HepG2 (cell line): ENCODE measurements around the gene ZNF500. TPM values are rescaled to one million over a fixed set of nuclear protein-coding genes. Genes with fewer than 3 reads are reported as not detected.

Source experiments
- ASH2L ChIP-seq: fragments of 300-600, 200-600 bp; sonication (generic); IDR thresholded peaks from 2 replicates; pipeline ENCODE4 v1.7.0; 2017; ENCODE audit warnings: low read depth, mild to moderate bottlenecking, moderate library complexity, mixed read lengths, low read length; ENCODE audit not compliant: insufficient read length
- CREB1 ChIP-seq, 2 experiments: fragments of 450-650 bp in 1 of 2; IDR thresholded peaks; 2 replicates each; pipeline ENCODE4 v1.6.1; 2016 to 2017; ENCODE audit warnings: control low read depth in 1 of 2, mild to moderate bottlenecking in 1 of 2, missing compliant biosample characterization in 1 of 2, missing genetic modification characterization in 1 of 2
- FLYWCH1 ChIP-seq: sonication (generic); formaldehyde crosslinking; IDR thresholded peaks from 2 replicates; pipeline ENCODE4 v1.8.1; 2023; ENCODE audit warnings: mild to moderate bottlenecking, missing genetic modification reagents
- FOXK2 ChIP-seq: fragments of 450-650 bp; IDR thresholded peaks from 2 replicates; pipeline ENCODE4 v1.6.1; 2016
- FOXM1 ChIP-seq: sonication (generic); formaldehyde crosslinking; IDR thresholded peaks from 2 replicates; pipeline ENCODE4 v1.5.0; 2020; ENCODE audit warnings: missing genetic modification reagents
- NR3C1 ChIP-seq: sonication (generic); formaldehyde crosslinking; IDR thresholded peaks from 2 replicates; pipeline ENCODE4 v1.4.0; 2020; ENCODE audit warnings: missing genetic modification reagents
- SMAD1 ChIP-seq: sonication (generic); formaldehyde crosslinking; IDR thresholded peaks from 2 replicates; pipeline ENCODE4 v1.4.0; 2020; ENCODE audit warnings: missing genetic modification reagents, low read depth, mild to moderate bottlenecking, borderline replicate concordance
- UBTF ChIP-seq: sonication (generic); formaldehyde crosslinking; IDR thresholded peaks from 2 replicates; pipeline ENCODE4 v1.4.0; 2020; ENCODE audit warnings: mild to moderate bottlenecking, missing genetic modification reagents
- YEATS4 ChIP-seq: sonication (generic); formaldehyde crosslinking; IDR thresholded peaks from 2 replicates; pipeline ENCODE4 v1.4.0; 2020; ENCODE audit warnings: missing genetic modification reagents, borderline replicate concordance
- ZC3H4 ChIP-seq: sonication (generic); formaldehyde crosslinking; IDR thresholded peaks from 2 replicates; pipeline ENCODE4 v1.4.0; 2020; ENCODE audit warnings: missing genetic modification reagents, borderline replicate concordance
- ZFP36L2 ChIP-seq: sonication (generic); formaldehyde crosslinking; IDR thresholded peaks from 2 replicates; pipeline ENCODE4 v1.4.0; 2020; ENCODE audit warnings: missing genetic modification reagents
- ZNF564 ChIP-seq: sonication (generic); formaldehyde crosslinking; IDR thresholded peaks from 2 replicates; pipeline ENCODE4 v1.8.1; 2023; ENCODE audit warnings: mild to moderate bottlenecking, missing genetic modification reagents
- ZXDC ChIP-seq: sonication (generic); formaldehyde crosslinking; IDR thresholded peaks from 2 replicates; pipeline ENCODE4 v1.5.0; 2020; ENCODE audit warnings: mild to moderate bottlenecking, missing genetic modification reagents
- polyA plus RNA-seq, 8 experiments: library from polyadenylated mRNA; depleted of rRNA in 3 of 8; stranded (reverse) in 7 of 8; unstranded in 1 of 8; fragments of >200 nt; fragmentation: Illumina TruSeq in 4 of 8; extraction: Trizol in 4 of 8; gene quantifications; 2 replicates each; pipeline versions ENCODE4 v1.2.1 to v1.2.3, GENCODE V29; 2011 to 2016; ENCODE audit warnings: low read depth in 4 of 8, missing spikeins in 1 of 8, mixed read lengths in 1 of 8; ENCODE audit not compliant: insufficient read depth in 1 of 8
- total RNA-seq, 5 experiments: library from RNA; depleted of rRNA; stranded (reverse); fragments of >200 nt; fragmentation: Illumina TruSeq; extraction: Trizol; gene quantifications; 2 replicates each; pipeline ENCODE4 v1.2.3, GENCODE V29; 2016; ENCODE audit warnings: low read depth in 1 of 5
- TF ChIP-seq, protein P1 (sequence below): sonication (generic); formaldehyde crosslinking; IDR thresholded peaks from 2 replicates; pipeline ENCODE4 v1.4.0; 2020; ENCODE audit warnings: mild to moderate bottlenecking, low read depth, missing genetic modification reagents
- TF ChIP-seq, protein P2 (sequence below): sonication (generic); formaldehyde crosslinking; IDR thresholded peaks from 2 replicates; pipeline ENCODE4 v1.5.0; 2020; ENCODE audit warnings: missing genetic modification reagents
- TF ChIP-seq, protein P3 (sequence below): sonication (generic); formaldehyde crosslinking; IDR thresholded peaks from 2 replicates; pipeline ENCODE4 v1.5.1; 2020; ENCODE audit warnings: mild to moderate bottlenecking, missing genetic modification reagents, moderate library complexity

ZNF500 gene
- total and polyA plus RNA-seq, 2 of the 13 experiments (the other 11 are each of a cell fraction or from before 2014, with no cell fraction given) = 6.1 to 12.2 TPM

DNA sequence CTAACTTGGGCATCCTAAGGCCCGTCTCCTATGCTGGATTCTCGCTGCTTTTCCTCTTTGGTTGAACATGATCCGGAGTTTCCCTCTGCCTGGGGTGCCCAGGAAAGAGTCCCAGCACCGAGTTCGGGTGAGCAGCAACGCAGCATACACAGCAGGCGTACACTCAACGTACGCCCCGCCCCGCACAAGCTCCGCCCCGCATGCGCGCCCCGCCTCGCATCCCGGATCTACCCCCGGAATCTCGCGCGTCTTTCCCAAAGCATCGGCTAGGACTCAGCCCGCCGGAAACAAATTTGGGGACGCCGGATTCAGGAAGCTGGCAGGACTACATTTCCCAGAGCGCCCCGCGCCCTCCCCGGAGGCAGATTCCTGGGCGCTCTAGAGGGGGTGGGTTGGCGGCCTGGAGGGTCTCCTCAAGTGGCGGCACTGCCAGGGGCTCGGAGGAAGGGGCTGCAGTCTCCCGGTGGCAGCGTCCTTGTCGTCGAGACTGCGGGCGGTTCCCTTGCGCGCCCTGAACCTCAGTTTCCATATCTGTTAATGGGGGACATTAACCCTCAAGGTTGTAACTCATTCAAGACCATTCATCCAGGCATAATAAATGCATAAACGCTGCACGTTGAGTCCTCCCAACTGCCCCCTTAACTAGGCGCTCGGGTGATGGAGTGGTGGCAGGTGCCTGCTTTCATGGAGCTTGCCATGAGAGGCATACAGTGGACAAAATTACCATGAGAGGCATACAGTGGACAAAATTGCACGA, 1.8 kb upstream of the ZNF500 start (continued):
- TF ChIP-seq UBTF (no peak; the same call in 1 of the 2 replicates), ZC3H4 (CRISPR knock-in tag) (no peak), NR3C1 (CRISPR knock-in tag) (no peak), FLYWCH1 (CRISPR knock-in tag) (no peak), FOXK2 (0 out of 2 replicates have a peak, but pooled peaks have one; percentile 34), ZNF564 (0 out of 2 replicates have a peak, but pooled peaks have one; percentile 35), YEATS4 (CRISPR knock-in tag) (peak; percentile 73), ASH2L (peak; percentile 42), CREB1 (IDR thresholded peaks at IDR 0.05) (no peak), CREB1 (CRISPR knock-in tag; IDR thresholded peaks at IDR 0.05) (peak; percentile 59), FOXM1 (no peak), ZXDC (CRISPR knock-in tag) (no peak), ZFP36L2 (CRISPR knock-in tag) (no peak), SMAD1 (no peak)
- TF ChIP-seq, protein P1, sequence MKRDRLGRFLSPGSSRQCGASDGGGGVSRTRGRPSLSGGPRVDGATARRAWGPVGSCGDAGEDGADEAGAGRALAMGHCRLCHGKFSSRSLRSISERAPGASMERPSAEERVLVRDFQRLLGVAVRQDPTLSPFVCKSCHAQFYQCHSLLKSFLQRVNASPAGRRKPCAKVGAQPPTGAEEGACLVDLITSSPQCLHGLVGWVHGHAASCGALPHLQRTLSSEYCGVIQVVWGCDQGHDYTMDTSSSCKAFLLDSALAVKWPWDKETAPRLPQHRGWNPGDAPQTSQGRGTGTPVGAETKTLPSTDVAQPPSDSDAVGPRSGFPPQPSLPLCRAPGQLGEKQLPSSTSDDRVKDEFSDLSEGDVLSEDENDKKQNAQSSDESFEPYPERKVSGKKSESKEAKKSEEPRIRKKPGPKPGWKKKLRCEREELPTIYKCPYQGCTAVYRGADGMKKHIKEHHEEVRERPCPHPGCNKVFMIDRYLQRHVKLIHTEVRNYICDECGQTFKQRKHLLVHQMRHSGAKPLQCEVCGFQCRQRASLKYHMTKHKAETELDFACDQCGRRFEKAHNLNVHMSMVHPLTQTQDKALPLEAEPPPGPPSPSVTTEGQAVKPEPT = no peak
- TF ChIP-seq, protein P2, sequence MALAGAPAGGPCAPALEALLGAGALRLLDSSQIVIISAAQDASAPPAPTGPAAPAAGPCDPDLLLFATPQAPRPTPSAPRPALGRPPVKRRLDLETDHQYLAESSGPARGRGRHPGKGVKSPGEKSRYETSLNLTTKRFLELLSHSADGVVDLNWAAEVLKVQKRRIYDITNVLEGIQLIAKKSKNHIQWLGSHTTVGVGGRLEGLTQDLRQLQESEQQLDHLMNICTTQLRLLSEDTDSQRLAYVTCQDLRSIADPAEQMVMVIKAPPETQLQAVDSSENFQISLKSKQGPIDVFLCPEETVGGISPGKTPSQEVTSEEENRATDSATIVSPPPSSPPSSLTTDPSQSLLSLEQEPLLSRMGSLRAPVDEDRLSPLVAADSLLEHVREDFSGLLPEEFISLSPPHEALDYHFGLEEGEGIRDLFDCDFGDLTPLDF (CRISPR knock-in tag) = peak; percentile 85; the same call in 1 of the 2 replicates
- TF ChIP-seq, protein P3, sequence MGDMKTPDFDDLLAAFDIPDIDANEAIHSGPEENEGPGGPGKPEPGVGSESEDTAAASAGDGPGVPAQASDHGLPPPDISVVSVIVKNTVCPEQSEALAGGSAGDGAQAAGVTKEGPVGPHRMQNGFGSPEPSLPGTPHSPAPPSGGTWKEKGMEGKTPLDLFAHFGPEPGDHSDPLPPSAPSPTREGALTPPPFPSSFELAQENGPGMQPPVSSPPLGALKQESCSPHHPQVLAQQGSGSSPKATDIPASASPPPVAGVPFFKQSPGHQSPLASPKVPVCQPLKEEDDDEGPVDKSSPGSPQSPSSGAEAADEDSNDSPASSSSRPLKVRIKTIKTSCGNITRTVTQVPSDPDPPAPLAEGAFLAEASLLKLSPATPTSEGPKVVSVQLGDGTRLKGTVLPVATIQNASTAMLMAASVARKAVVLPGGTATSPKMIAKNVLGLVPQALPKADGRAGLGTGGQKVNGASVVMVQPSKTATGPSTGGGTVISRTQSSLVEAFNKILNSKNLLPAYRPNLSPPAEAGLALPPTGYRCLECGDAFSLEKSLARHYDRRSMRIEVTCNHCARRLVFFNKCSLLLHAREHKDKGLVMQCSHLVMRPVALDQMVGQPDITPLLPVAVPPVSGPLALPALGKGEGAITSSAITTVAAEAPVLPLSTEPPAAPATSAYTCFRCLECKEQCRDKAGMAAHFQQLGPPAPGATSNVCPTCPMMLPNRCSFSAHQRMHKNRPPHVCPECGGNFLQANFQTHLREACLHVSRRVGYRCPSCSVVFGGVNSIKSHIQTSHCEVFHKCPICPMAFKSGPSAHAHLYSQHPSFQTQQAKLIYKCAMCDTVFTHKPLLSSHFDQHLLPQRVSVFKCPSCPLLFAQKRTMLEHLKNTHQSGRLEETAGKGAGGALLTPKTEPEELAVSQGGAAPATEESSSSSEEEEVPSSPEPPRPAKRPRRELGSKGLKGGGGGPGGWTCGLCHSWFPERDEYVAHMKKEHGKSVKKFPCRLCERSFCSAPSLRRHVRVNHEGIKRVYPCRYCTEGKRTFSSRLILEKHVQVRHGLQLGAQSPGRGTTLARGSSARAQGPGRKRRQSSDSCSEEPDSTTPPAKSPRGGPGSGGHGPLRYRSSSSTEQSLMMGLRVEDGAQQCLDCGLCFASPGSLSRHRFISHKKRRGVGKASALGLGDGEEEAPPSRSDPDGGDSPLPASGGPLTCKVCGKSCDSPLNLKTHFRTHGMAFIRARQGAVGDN = peak; percentile 76
